ENCODE measurements around the gene PPM1A. TPM values are rescaled to one million over a fixed set of nuclear protein-coding genes. Genes with fewer than 3 reads are reported as not detected.
"Not testable (repeated sequence)": the region's sequence is repeated elsewhere in the genome, so short reads cannot be mapped to it uniquely, and the experiment has no call there.

The PPM1A gene
- total RNA-seq, 1 donor from 2014 or later: 53.2 TPM

DNA sequence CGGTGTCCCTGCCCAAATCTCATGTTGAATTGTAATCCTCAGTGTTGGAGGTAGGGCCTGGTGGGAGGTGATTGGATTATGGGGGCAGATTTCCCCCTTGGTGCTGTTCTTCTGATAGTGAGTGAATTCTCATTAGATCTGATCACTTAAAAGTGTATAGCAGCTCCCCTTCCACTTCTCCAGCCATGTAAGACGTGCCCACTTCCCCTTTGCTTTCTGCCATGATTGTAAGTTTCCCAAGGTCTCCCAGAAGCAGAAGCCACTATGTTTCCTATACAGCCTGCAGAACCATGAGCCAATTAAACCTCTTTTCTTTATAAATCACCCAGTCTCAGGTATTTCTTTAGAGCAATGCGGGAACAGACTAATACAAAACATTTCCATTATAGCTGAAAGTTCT lies 71.8 kb downstream of the PPM1A start:
- not testable (repeated sequence) for DNase-seq (ENCODE audit: low spot score)

DNA sequence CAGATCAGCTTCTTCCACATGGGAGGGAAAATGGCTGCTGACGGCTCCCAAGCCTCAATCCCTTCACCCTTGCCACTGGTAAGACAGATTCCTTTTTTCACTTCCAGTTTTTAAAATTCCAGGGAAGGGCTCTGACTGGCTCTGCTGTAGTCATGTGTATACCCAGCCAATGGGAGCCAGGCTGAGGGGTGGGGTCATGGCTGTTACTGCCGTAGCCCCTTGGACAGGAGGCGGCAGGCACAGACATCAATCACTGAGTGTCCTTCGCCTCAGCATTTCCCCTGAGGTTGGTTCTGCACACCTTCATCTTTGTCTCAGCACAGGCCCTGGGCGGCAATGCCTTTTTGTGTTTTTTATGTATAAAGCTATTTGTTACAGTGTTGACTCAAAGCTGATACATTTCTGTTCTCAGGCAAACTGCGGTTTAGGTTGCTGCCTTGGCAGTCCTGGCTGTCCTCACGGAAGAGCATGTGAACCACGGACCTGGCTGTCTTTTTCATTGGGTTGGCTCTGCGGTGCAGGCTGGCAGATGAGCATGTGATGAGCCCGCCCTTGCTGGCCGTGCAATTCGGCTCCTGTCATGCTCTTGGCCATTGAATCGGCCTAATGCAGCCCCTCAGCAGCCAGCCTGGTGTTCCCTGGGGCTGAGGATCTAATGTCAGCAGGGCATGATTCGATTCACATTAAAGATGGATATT lies 74.3 kb downstream of the PPM1A start:
- DNase-seq (ENCODE audit: low spot score): no peak

DNA sequence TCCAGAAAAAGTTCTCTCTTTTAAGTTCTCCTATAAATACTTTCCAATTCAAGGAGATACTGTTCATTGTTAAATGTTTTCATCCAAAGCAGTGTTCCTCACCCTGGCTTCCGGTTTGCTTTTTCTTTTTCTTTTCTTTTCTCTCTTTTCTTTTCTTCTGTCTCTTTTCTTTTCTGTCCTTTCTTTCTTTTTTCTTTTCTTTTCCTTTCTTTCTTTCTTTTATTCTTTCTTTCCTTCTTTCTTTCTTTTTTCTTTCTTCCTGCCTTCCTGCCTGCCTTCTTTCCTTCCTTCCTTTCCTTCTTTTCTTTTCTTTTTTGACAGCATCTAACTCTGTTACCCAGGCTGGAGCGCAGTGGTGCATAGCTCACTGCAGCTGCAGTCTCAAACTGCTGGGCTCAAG lies 75.8 kb downstream of the PPM1A start:
- DNase-seq (ENCODE audit: low spot score): no peak

DNA sequence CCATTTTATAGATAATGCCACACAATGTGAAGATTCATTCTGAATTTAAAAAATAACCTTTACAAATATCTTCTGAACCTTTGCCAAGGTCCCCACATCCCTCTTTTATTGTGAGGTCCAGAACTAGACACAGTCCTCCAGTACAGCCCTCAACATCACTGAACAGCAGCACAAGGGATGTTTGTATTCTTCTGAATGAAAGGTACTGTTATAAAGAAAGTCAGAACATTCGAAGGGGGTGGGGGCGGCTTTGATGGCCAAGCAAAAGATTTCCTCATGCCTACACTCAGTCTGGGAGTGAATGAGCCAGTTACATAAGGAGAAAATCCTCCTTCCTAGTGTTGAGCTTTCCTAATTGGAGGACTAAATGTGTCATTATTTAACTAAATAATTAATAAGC lies 77.3 kb downstream of the PPM1A start:
- DNase-seq (ENCODE audit: low spot score): no peak

DNA sequence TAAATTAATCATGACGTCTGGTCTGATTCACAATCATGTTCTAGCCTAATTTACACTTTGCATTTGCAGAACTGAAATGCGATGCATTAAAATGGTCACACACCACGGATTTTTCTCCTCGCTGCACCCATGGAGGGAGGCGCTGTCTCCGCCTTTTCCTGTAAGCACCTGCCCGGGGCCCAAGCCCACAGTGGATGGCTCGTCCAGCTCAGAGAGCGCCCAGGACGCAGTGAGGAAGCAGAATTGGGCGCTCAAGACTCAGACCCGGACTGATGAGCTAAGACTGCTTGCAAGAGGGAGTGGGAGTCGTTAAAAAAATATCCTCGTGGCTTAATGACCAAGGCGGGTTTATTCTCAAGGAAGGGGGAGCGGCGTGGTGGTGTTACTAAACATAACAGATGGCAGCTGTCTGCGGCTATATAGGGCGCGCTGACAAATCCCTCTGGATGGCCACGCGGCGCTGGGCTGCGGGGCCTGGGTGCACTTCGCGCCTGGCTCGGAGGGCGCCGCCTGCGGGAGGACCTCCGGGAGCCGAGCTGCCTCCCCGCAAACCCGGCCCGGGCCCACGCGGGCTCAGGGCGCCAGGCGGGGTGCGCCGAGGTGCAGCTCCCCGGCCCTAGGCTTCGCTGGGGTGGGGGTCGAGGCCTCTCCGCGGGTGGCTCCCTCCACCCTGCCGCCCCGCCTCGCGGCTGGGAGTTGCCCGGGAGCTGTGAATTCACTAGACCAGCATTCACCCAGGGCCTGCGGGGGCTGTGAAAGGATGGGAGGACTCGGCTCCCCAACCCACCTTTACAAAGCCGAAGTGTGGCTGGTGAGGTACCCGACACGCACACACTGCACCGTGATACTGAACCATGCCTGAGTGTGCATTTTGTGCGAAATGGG lies 78.7 kb downstream of the PPM1A start:
- DNase-seq (ENCODE audit: low spot score): peak; percentile 25

DNA sequence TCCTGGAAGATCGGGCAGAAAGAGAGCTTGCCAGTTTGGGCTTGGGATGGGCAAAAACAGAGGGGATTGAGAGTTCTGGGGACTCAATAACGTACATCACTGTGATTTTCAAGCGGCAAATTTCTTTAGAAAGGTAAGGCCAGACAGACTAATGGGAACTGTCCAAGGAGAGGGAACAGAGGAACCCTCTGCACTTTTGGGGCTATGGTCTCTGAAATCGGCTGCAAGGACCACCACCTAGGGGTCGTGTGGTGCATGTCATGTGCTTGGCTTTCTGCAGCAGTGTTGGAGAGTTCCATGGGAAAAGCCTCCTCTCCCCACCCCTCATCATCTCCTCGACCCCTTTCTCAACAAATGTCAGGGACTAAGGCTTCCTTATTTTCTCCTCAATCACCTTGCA lies 79.6 kb downstream of the PPM1A start:
- no peak for DNase-seq (ENCODE audit: low spot score)

DNA sequence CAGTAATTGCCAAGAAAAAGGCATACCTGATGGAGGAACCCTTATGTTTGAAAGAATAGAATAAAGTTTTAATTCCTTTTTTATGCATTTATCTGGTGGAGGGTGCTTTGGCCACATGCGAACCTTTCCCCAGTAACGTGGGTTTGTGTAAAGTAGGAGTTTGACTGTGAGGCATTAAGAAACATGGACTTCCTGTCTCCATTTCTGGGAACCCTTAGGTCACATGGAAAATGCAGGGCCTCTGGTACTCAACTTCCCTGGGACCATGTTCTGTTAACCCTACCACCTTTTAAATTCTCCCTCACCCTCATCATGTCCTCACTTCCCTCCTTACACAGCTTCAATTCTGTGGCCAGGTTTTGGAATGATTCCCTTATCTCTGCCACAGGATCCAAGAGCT lies 80.3 kb downstream of the PPM1A start:
- DNase-seq (ENCODE audit: low spot score): no peak

DNA sequence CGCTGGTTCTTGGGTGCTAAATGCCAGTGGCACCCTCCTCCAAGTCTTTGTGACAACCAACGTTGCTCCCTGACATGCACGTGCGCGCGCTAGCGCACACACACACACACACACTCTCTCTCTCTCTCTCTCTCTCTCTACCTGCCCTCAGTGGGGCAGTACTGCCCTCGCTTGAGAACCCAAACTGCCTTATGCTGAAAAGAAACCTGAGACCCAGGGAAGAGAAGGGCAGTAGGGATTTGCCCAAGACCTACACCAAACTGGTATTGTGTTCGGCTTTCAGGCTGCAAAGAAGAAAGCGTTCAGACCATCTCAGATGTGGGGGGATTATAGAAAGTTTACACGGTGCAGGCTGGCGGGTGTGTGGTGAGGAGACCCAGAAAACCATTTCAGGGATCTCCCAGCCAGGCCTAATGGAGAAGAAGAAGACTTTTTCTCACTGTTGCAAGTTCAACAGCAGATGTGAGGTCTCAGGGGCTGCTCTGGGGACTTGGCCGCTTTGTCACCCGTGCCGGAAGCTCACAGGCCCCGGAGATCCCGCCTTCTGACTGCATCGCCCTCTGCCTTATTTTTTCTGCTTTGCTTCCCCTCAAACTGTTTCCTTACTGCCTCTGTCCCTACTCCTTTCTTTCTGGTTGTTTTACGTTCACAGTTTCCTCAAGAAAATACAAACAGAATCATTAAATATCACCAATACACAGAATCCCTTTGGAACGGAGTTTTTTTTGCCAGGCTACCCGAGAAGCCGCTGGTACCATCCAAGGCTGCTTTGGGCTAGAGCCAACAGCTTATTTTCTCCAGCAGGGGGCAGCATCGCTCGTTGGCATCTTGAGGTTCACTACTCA lies 82.4 kb downstream of the PPM1A start:
- peak; percentile 45 for DNase-seq (ENCODE audit: low spot score)

DNA sequence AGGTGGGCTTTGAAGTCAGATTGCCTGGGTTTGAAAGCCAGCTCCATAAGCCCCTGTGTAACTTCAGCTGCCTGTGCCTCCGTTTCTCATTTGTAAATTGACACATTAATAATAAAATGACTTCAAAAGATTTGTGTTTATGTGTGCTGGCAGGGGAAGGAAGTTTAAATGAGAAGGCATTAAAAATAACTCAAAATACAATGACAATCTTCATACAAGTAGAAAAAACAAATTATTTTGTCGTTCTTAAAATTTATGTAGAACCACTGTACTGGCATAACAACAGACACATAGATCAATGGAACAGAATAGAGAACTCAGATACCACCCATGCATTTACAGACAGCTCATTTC lies 83.0 kb downstream of the PPM1A start:
- DNase-seq (ENCODE audit: low spot score): no peak

DNA sequence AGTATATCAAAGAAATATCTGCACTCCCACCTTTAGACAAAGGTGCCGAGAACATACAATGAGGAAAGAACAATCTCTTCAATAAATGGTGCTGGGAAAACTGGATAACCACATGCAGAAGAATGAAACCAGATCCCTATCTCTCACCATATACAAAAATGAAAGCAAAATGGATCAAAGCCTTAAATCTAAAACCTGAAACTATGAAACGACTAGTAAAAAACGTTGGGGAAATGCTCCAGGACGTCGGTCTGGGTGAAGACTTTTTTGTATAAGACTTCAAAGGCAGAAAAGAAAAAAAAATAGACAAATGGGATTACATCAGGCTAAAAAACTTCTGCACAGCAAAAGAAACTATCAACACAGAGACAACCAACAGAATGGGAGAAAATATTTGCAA lies 83.8 kb downstream of the PPM1A start:
- DNase-seq (ENCODE audit: low spot score): no peak

DNA sequence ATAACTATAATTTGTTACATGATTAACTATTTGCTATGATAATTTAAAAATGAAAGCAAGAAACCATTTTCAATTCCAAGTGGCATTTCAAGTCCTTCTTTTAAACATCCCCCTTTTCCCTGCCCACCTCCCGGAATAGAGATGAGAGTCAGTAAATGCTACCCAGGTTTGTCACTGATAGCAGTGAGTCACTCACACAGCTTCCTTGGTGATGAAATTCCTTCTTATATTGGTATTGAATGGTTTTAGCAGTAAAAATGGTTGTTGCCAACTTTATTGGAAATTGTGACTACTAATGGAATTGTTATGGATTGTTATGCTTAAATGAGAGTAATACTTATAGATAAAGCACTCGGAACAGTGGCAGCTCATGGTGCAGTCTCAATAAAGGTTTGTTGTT lies 90.5 kb downstream of the PPM1A start:
- no peak for DNase-seq (ENCODE audit: low spot score)

DNA sequence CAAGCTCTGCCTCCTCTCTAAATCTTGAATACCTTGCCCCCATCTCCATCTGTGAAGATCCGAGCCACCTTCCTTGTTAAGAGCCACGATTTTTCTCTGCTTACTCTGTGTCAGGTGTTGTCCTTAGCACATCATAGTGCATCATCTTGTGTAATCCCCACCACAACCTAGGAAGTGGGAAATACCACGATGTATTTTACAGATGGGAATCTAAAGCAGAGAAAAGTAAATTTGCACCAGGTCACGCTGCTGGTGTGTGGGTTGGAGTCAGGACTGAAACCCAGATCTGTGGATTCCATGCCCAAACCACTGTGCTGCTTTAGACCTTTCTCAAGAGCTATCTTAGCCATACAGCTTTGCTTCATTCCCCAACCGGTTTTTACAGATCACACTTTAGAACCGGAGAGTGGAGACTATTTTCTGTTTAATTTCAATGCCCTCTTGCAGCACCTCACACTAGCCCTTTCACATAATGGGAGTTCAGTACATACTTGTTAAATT lies 94.6 kb downstream of the PPM1A start:
- DNase-seq (ENCODE audit: low spot score): no peak

DNA sequence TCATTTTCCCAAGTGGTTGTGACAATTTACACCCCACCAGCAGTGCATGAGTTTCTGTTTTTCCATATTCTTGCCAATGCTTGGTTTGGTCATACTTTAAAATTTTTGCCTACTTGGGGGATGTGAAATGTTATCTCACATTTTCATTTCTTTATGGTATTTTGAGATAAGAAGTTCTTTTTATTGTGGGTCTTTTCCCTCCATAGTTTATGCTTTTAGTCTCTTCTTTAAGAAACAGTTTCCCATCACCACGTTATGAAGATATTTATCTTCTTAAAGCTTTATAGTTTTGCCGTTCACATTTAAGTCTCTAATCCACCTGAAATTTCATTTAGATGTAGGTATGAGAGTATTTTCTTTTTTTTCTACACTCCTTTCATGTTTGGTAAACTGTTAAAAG lies 95.7 kb downstream of the PPM1A start:
- no peak for DNase-seq (ENCODE audit: low spot score)

DNA sequence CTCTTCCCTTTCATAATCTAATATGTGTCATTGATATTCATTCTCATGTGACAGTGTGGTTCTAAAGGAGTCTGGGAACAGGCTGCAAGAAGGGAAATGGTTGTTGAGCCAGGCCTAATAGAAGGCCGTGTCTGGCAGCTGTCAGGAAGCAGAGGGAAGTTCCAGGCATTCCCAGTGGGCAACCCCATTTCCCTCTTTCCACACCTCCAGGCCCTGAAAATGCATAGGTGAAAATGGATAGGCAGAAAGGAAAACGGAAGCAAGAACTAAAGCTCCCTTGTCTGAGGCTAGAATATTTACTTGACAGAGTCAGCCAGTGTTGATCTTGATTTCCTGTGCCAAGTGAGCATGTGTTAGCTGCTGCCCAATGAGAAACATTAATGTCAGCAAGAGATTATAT lies 97.7 kb downstream of the PPM1A start:
- no peak for DNase-seq (ENCODE audit: low spot score)

DNA sequence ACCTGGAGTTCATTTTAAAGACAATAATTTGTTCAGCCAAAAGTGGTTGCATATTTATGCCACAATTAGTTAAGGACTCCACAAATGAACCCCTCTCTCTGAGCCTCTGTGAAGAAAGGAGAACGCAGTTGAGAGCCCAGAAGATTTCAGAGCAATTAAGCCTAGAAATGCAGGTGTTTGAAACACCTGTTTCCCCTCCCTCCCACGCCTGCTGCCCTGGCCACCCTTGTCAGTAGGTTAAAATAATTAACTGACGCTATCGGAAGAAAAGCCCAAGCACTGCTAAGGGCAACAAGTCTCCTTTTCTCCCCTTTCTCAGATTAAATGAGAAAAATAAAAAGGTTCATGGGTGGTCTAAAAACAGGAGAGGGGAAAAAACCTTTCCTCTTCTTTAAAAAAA lies 99.2 kb downstream of the PPM1A start:
- DNase-seq (ENCODE audit: low spot score): no peak

Other genes with a start within 250 kb of the PPM1A start
- 53.0 TPM for gene PCNX4, start 157.3 kb upstream of the PPM1A start, total RNA-seq (ENCODE audit: insufficient read depth, low replicate concordance)
- 75.8 TPM for gene DHRS7, start 83.8 kb upstream of the PPM1A start, total RNA-seq (ENCODE audit: insufficient read depth, low replicate concordance)
- gene C14orf39, start 236.8 kb downstream of the PPM1A start, total RNA-seq (ENCODE audit: insufficient read depth, low replicate concordance): 2.2 TPM